Vagina (tissue), 2 donors: ENCODE data around the gene SRPX2.

Source experiments
- POLR2A ChIP-seq, 2 donors: fragments of 450-650 bp; IDR thresholded peaks; one replicate each; pipeline ENCODE4 v1.6.1; 2017; ENCODE audit warnings: antibody characterized with exemption in 2 of 2, mild to moderate bottlenecking in 2 of 2, moderate library complexity in 2 of 2
- POLR2AphosphoS5 ChIP-seq, 2 donors: sonication (generic); formaldehyde crosslinking; IDR thresholded peaks; one replicate each; pipeline ENCODE4 v1.9.0; 2017; ENCODE audit warnings: antibody characterized with exemption in 2 of 2, mild to moderate bottlenecking in 2 of 2, low read depth in 1 of 2; ENCODE audit not compliant: insufficient read depth in 1 of 2

DNA sequence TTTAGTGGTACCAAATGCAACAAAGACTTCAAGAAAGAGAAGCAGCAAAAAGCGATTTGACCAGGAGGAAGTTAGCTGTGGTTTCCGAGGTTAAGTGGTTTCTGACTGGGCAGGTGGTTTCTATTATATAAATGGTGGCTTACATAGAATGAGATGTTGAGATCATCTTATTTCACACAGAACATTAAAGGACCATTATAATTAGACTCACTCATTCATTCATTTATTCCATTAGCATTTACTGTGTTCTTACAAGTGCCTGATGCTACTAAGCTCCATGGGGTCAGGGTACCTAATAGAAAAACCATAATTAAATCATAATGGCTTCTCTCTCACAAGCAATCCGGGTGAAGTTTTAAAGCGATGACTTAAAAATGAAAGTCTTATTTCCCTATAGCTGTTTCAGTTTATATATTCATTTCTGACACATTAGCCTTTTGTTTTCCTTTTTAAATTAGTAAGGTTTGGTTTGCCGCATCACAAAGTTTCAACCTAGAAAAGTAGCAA is 18.0 kb upstream of the SRPX2 start:
- no peak for TF ChIP-seq POLR2AphosphoS5 (IDR thresholded peaks at IDR 0.05; ENCODE audit: insufficient read depth in 1 of 2, low read depth in 1 of 2)
- no peak for TF ChIP-seq POLR2A (IDR thresholded peaks at IDR 0.05)
